Colonic mucosa (tissue), 4 donors: ENCODE results near the gene NME3. TPM values are rescaled to one million over a fixed set of nuclear protein-coding genes. Genes with fewer than 3 reads are reported as not detected.

Experiments
- DNase-seq: peaks from one replicate; pipeline ENCODE4 v3.0.0-alpha.2; 2020
- H3K27ac ChIP-seq: fragments of 200-600 bp; one replicate; pipeline ENCODE4 v1.8.0; 2021
- H3K27me3 ChIP-seq: fragments of 200-600 bp; one replicate; pipeline ENCODE4 v1.8.0; 2021
- H3K36me3 ChIP-seq: fragments of 200-600 bp; one replicate; pipeline ENCODE4 v1.8.0; 2021
- H3K4me1 ChIP-seq: fragments of 200-600 bp; one replicate; pipeline ENCODE4 v1.8.0; 2021; ENCODE audit warnings: mild to moderate bottlenecking
- H3K4me3 ChIP-seq: fragments of 200-600 bp; one replicate; pipeline ENCODE4 v1.8.0; 2021
- H3K9ac ChIP-seq, 2 donors: one replicate each; pipeline ENCODE4 v1.7.0; 2013; ENCODE audit warnings: control low read depth in 2 of 2, low read depth in 2 of 2, low read length in 2 of 2
- H3K9me3 ChIP-seq: fragments of 200-600 bp; one replicate; pipeline ENCODE4 v1.8.0; 2021
- intact Hi-C: fragments of 100-400 bp; cut with DNase I; formaldehyde crosslinking; loops from one replicate; pipeline ENCODE4 v1.14.1; 2022
- total RNA-seq, 2 donors: library from RNA; stranded (reverse); fragmentation: NEBNext Ultra II Directional in 1 of 2; extraction: Animal tissue kit (Norgen Biotek cat#: 25700) in 1 of 2; gene quantifications; one replicate each; pipeline ENCODE4 v1.2.1, GENCODE V29; 2021
- TF ChIP-seq, protein P1 (sequence below): fragments of 200-600 bp; IDR thresholded peaks from one replicate; pipeline ENCODE4 v1.8.0; 2022; ENCODE audit warnings: antibody characterized with exemption, mild to moderate bottlenecking
- donor health status: healthy.
- donor health status: DM: no; HTN: no; CAD: no.
- donor health status: DM: no; HTN: no; CAD: no.

The NME3 gene
- total RNA-seq, 2 donors from 2014 or later, result 61.3 to 79.7 TPM

GRCh38 chr16:1793578-1794220 lies 22.4 kb upstream of the NME3 start, which contains the start of gene IGFALS:
Gene IGFALS, minus strand, starts transcription at chr16:1793705. Its CDS starts 53 bp downstream, at chr16:1793652.
- H3K4me1 ChIP-seq, result no peaks in the 10 kb centered on the region
- peak within 1 kb of the TSS; percentile 7 for H3K4me3 ChIP-seq
- no peak within 1 kb of the TSS for H3K9ac ChIP-seq
- H3K27ac ChIP-seq, result no peak within 1 kb of the TSS
- intact Hi-C loops, result no loop called here
- peak; percentile 21 for DNase-seq
- H3K36me3 ChIP-seq, result no peaks in the 10 kb centered on the region
- TF ChIP-seq, protein P1, sequence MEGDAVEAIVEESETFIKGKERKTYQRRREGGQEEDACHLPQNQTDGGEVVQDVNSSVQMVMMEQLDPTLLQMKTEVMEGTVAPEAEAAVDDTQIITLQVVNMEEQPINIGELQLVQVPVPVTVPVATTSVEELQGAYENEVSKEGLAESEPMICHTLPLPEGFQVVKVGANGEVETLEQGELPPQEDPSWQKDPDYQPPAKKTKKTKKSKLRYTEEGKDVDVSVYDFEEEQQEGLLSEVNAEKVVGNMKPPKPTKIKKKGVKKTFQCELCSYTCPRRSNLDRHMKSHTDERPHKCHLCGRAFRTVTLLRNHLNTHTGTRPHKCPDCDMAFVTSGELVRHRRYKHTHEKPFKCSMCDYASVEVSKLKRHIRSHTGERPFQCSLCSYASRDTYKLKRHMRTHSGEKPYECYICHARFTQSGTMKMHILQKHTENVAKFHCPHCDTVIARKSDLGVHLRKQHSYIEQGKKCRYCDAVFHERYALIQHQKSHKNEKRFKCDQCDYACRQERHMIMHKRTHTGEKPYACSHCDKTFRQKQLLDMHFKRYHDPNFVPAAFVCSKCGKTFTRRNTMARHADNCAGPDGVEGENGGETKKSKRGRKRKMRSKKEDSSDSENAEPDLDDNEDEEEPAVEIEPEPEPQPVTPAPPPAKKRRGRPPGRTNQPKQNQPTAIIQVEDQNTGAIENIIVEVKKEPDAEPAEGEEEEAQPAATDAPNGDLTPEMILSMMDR, result no peak
- no peaks in the 10 kb centered on the region for H3K9me3 ChIP-seq
- no peaks in the 10 kb centered on the region for H3K27me3 ChIP-seq

GRCh38 chr16:1792836-1793577 lies 21.7 kb upstream of the NME3 start:
- H3K27me3 ChIP-seq, result no peaks in the 10 kb centered on the region
- TF ChIP-seq, protein P1, result no peak
- H3K4me1 ChIP-seq, result no peaks in the 10 kb centered on the region
- H3K27ac ChIP-seq, result no peak overlapping the region
- no peak overlapping the region for H3K9ac ChIP-seq
- H3K9me3 ChIP-seq, result no peaks in the 10 kb centered on the region
- intact Hi-C loops, result no loop called here
- peak; percentile 16 for DNase-seq
- H3K36me3 ChIP-seq, result no peaks in the 10 kb centered on the region
- peak overlapping the region; percentile 7 for H3K4me3 ChIP-seq

GRCh38 chr16:1791943-1792812 lies 20.8 kb upstream of the NME3 start:
- intact Hi-C loops, result no loop called here
- H3K4me3 ChIP-seq, result no peak overlapping the region
- DNase-seq, result peak; percentile 27

GRCh38 chr16:1791256-1791942 lies 20.1 kb upstream of the NME3 start:
- H3K27me3 ChIP-seq, result no peaks in the 10 kb centered on the region
- H3K4me3 ChIP-seq, result no peak overlapping the region
- TF ChIP-seq, protein P1, result no peak
- H3K9me3 ChIP-seq, result no peaks in the 10 kb centered on the region
- H3K27ac ChIP-seq, result no peak overlapping the region
- DNase-seq, result peak; percentile 12
- H3K9ac ChIP-seq, result no peak overlapping the region
- H3K4me1 ChIP-seq, result no peaks in the 10 kb centered on the region
- no peaks in the 10 kb centered on the region for H3K36me3 ChIP-seq
- intact Hi-C loops, result no loop called here

More at GRCh38 chr16:1791943-1792812, 20.8 kb upstream of the NME3 start:
- no peak overlapping the region for H3K27ac ChIP-seq
- no peaks in the 10 kb centered on the region for H3K9me3 ChIP-seq
- no peaks in the 10 kb centered on the region for H3K4me1 ChIP-seq
- no peaks in the 10 kb centered on the region for H3K27me3 ChIP-seq
- no peak overlapping the region for H3K9ac ChIP-seq
- TF ChIP-seq, protein P1, result no peak
- no peaks in the 10 kb centered on the region for H3K36me3 ChIP-seq
